ENCODE measurements around the gene MBTPS2. TPM values are rescaled to one million over a fixed set of nuclear protein-coding genes. Genes with fewer than 3 reads are reported as not detected.

Gene MBTPS2
- total RNA-seq, 2 donors from 2014 or later: 14.0 to 14.4 TPM

- Histone ChIP-seq H3K4me3 (no peak overlapping the region), H3K9me3 (no peaks in the 10 kb centered on the region), H3K27ac (no peak overlapping the region), H3K27me3 (replicated peaks; ENCODE audit: insufficient read depth) (no peaks in the 10 kb centered on the region), H3K4me1 (replicated peaks) (no peaks in the 10 kb centered on the region), H3K36me3 (no peaks in the 10 kb centered on the region)
- 81% methylated on average over 4 of the region's 4 CpGs for WGBS
- intact Hi-C loops (cut with DNase I): no loop called here
- TF ChIP-seq POLR2AphosphoS5 (IDR thresholded peaks at IDR 0.05) (no peak), CTCF (IDR thresholded peaks at IDR 0.05) (no peak), POLR2A (IDR thresholded peaks at IDR 0.05) (no peak)
- DNase-seq (ENCODE audit: low spot score): no peak
These were observed 89.8 kb downstream of the MBTPS2 start for GRCh38 chrX:21929209-21929608.

- TF ChIP-seq CTCF (IDR thresholded peaks at IDR 0.05) (no peak), POLR2AphosphoS5 (IDR thresholded peaks at IDR 0.05) (no peak), POLR2A (IDR thresholded peaks at IDR 0.05) (no peak)
- intact Hi-C loops (cut with DNase I): no loop called here
- H3K9me3 ChIP-seq: no peaks in the 10 kb centered on the region
- WGBS: 71% methylated on average over 1 of the region's 1 CpG
- H3K36me3 ChIP-seq: no peaks in the 10 kb centered on the region
- no peak for DNase-seq (ENCODE audit: low spot score)
- H3K27me3 ChIP-seq (replicated peaks; ENCODE audit: insufficient read depth): no peaks in the 10 kb centered on the region
- no peaks in the 10 kb centered on the region for H3K4me1 ChIP-seq (replicated peaks)
- H3K27ac ChIP-seq: no peak overlapping the region
- H3K4me3 ChIP-seq: no peak overlapping the region
These were observed 91.6 kb downstream of the MBTPS2 start for GRCh38 chrX:21930986-21931385.

- H3K27ac ChIP-seq: no peak overlapping the region
- no peaks in the 10 kb centered on the region for H3K9me3 ChIP-seq
These were observed 93.0 kb downstream of the MBTPS2 start for GRCh38 chrX:21932292-21933002.

GRCh38 chrX:21933077-21933476 lies 93.7 kb downstream of the MBTPS2 start:
- intact Hi-C loops (cut with DNase I): no loop called here
- H3K4me1 ChIP-seq (replicated peaks): no peaks in the 10 kb centered on the region
- no peak for DNase-seq (ENCODE audit: low spot score)
- 86% methylated on average over 7 of the region's 7 CpGs for WGBS
- H3K36me3 ChIP-seq: no peaks in the 10 kb centered on the region
- H3K27me3 ChIP-seq (replicated peaks; ENCODE audit: insufficient read depth): no peaks in the 10 kb centered on the region
- H3K4me3 ChIP-seq: no peak overlapping the region
- H3K9me3 ChIP-seq: no peaks in the 10 kb centered on the region
- H3K27ac ChIP-seq: no peak overlapping the region
- TF ChIP-seq POLR2A (IDR thresholded peaks at IDR 0.05): no peak
- no peak for TF ChIP-seq CTCF (IDR thresholded peaks at IDR 0.05)
- no peak for TF ChIP-seq POLR2AphosphoS5 (IDR thresholded peaks at IDR 0.05)

More at GRCh38 chrX:21932292-21933002, 93.0 kb downstream of the MBTPS2 start:
- Histone ChIP-seq H3K4me3 (no peak overlapping the region), H3K4me1 (replicated peaks) (no peaks in the 10 kb centered on the region), H3K36me3 (no peaks in the 10 kb centered on the region), H3K27me3 (replicated peaks; ENCODE audit: insufficient read depth) (no peaks in the 10 kb centered on the region)
- TF ChIP-seq CTCF (IDR thresholded peaks at IDR 0.05) (no peak), POLR2A (IDR thresholded peaks at IDR 0.05) (no peak), POLR2AphosphoS5 (IDR thresholded peaks at IDR 0.05) (no peak)
- intact Hi-C loops (cut with DNase I): no loop called here
- DNase-seq (ENCODE audit: low spot score): no peak
- 64% methylated on average over 11 of the region's 11 CpGs for WGBS

GRCh38 chrX:21934414-21934813 lies 95.0 kb downstream of the MBTPS2 start:
- 90% methylated on average over 3 of the region's 3 CpGs for WGBS
- no peak for TF ChIP-seq POLR2AphosphoS5 (IDR thresholded peaks at IDR 0.05)
- no peak for TF ChIP-seq CTCF (IDR thresholded peaks at IDR 0.05)
- TF ChIP-seq POLR2A (IDR thresholded peaks at IDR 0.05): no peak
- H3K27ac ChIP-seq: no peak overlapping the region
- intact Hi-C loops (cut with DNase I): no loop called here
- no peaks in the 10 kb centered on the region for H3K9me3 ChIP-seq
- H3K4me3 ChIP-seq: no peak overlapping the region
- no peaks in the 10 kb centered on the region for H3K27me3 ChIP-seq (replicated peaks; ENCODE audit: insufficient read depth)
- no peak for DNase-seq (ENCODE audit: low spot score)
- H3K36me3 ChIP-seq: no peaks in the 10 kb centered on the region
- no peaks in the 10 kb centered on the region for H3K4me1 ChIP-seq (replicated peaks)
